Suprapubic skin (tissue), 4 donors: Measurements from ENCODE around the gene ADM2.

Experiments
- CTCF ChIP-seq, 2 donors: fragments of 200-600 bp in 1 of 2; fragments of 450-650 bp in 1 of 2; sonication (generic) in 1 of 2; IDR thresholded peaks; one replicate each; pipeline ENCODE4 v1.5.1; 2016 to 2019; ENCODE audit warnings: antibody characterized with exemption in 2 of 2, mild to moderate bottlenecking in 1 of 2, moderate library complexity in 1 of 2
- POLR2A ChIP-seq, 2 donors: fragments of 450-650 bp; IDR thresholded peaks; one replicate each; pipeline ENCODE4 v1.6.1; 2017; ENCODE audit warnings: antibody characterized with exemption in 2 of 2, mild to moderate bottlenecking in 2 of 2, moderate library complexity in 2 of 2
- POLR2AphosphoS5 ChIP-seq, 3 donors: sonication (generic); formaldehyde crosslinking; IDR thresholded peaks; one replicate each; pipeline ENCODE4 v1.6.1; 2017; ENCODE audit warnings: antibody characterized with exemption in 3 of 3

- TF ChIP-seq CTCF (IDR thresholded peaks at IDR 0.05) (no peak), POLR2A (IDR thresholded peaks at IDR 0.05) (no peak), POLR2AphosphoS5 (IDR thresholded peaks at IDR 0.05) (no peak)
Observed at GRCh38 chr22:50459016-50459415, 22.3 kb upstream of the ADM2 start.
